ENCODE measurements around the gene LRFN4.

Gene LRFN4

DNA sequence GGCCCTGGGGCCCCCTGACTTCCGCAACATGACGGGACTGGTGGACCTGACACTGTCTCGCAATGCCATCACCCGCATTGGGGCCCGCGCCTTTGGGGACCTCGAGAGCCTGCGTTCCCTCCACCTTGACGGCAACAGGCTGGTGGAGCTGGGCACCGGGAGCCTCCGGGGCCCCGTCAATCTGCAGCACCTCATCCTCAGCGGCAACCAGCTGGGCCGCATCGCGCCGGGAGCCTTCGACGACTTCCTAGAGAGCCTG is 992 bp downstream of the LRFN4 start:
- in situ Hi-C loops (cut with HindIII; ENCODE audit: low sequenced_read_pairs), result no loop called here

DNA sequence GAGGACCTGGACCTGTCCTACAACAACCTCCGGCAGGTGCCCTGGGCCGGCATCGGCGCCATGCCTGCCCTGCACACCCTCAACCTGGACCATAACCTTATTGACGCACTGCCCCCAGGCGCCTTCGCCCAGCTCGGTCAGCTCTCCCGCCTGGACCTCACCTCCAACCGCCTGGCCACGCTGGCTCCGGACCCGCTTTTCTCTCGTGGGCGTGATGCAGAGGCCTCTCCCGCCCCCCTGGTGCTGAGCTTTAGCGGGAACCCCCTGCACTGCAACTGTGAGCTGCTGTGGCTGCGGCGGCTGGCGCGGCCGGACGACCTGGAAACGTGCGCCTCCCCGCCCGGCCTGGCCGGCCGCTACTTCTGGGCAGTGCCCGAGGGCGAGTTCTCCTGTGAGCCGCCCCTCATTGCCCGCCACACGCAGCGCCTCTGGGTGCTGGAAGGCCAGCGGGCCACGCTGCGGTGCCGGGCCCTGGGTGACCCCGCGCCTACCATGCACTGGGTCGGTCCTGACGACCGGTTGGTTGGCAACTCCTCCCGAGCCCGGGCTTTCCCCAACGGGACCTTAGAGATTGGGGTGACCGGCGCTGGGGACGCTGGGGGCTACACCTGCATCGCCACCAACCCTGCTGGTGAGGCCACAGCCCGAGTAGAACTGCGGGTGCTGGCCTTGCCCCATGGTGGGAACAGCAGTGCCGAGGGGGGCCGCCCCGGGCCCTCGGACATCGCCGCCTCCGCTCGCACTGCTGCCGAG is 1.5 kb downstream of the LRFN4 start:
- in situ Hi-C loops (cut with HindIII; ENCODE audit: low sequenced_read_pairs), result no loop called here

DNA sequence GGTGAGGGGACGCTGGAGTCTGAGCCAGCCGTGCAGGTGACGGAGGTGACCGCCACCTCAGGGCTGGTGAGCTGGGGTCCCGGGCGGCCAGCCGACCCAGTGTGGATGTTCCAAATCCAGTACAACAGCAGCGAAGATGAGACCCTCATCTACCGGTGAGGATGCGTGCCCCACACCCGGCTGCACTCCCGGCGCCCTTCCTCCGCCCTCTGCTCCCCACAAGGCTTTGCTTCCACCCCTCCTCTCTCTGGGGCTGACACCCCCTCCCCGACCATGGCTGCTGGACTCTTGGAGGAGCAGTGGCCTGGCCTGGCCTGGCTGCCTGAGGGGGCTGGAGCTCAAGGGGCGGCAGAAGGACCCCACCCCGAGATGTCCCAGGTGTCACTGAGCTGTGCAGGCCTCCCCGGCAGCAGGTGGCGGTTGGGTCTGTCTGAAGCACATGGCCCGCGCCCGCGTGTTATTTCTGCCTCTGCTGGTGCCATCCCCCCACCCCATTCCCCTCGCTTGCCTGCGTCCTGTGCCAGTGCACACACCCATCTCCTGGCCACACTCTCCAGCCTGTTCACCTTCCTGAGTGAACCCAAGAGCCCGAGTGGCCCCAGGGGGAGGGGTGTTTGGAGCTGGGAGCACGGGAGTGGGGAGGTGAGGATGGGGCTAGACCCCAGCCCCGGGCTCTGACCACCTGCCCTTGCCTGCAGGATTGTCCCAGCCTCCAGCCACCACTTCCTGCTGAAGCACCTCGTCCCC is 2.2 kb downstream of the LRFN4 start:
- in situ Hi-C loops (cut with HindIII; ENCODE audit: low sequenced_read_pairs), result no loop called here

DNA sequence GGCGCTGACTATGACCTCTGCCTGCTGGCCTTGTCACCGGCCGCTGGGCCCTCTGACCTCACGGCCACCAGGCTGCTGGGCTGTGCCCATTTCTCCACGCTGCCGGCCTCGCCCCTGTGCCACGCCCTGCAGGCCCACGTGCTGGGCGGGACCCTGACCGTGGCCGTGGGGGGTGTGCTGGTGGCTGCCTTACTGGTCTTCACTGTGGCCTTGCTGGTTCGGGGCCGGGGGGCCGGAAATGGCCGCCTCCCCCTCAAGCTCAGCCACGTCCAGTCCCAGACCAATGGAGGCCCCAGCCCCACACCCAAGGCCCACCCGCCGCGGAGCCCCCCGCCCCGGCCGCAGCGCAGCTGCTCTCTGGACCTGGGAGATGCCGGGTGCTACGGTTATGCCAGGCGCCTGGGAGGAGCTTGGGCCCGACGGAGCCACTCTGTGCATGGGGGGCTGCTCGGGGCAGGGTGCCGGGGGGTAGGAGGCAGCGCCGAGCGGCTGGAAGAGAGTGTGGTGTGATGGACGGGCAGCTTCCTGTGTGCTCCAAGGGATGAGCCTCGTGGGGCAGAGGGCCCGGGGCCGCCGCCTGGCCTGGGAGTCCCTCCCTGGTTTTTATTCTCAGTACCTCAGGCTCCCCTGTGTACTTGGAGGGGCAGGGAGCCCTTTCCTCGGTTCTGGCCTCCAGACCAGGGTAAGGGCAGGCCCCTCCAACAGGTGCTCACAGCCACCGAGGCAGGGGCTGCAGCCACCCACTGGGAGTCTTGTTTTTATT is 3.0 kb downstream of the LRFN4 start:
- in situ Hi-C loops (cut with HindIII; ENCODE audit: low sequenced_read_pairs), result no loop called here

DNA sequence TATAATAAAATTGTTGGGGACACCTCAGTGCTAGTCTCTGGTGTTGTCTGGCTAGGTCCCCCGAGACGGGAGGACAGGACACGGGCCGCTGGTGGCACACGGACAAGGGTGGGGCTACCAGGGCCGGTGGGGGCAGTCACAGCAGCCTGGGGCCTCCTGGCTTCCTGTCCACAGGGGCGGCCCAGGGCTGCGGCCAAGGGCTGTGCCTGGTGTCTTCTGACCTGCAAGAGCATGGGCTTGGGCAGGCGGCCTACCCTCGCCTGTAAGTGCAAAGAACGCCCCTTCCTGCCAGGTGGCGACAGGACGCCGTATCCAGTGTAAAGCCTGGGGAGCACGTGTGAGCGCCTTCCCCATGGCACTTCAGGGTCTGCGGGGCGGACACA is 3.6 kb downstream of the LRFN4 start:
- in situ Hi-C loops (cut with HindIII; ENCODE audit: low sequenced_read_pairs), result no loop called here

DNA sequence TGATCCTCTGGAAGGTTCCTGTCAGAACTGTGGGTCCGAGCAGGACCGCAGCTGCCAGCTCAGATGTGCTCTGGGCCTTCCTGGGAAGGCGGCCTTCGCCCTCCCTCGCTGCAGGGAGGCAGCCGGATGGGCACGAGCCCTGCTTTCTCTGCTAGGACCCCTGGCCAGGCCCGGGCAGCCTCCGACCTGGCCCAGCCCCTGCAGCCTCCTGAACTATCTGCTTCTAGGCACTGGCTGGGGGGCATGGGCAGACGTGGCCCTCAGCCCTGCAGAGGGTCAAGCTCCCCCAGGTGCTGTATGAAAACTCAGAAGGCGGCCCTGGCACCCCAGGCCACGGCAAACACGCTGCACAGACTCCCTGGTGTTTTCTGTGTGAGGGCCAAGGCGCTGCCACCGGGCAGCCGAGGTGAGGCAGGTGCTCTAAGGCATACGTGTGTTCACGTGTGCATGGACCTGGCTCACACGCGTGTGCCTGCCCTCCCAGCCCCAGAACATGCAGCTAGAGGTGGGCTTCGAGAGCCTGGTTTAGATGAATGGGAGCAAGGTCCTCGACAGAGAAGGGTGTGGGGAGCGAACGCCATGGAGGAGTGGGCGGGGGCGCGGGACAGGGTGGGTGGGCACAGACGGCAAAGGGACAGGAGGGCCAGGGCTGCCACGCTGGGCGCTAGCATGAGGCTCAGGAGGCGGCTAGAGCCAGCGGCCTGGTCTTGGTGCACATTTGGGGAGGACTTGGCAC is 4.3 kb downstream of the LRFN4 start:
- in situ Hi-C loops (cut with HindIII; ENCODE audit: low sequenced_read_pairs), result no loop called here

DNA sequence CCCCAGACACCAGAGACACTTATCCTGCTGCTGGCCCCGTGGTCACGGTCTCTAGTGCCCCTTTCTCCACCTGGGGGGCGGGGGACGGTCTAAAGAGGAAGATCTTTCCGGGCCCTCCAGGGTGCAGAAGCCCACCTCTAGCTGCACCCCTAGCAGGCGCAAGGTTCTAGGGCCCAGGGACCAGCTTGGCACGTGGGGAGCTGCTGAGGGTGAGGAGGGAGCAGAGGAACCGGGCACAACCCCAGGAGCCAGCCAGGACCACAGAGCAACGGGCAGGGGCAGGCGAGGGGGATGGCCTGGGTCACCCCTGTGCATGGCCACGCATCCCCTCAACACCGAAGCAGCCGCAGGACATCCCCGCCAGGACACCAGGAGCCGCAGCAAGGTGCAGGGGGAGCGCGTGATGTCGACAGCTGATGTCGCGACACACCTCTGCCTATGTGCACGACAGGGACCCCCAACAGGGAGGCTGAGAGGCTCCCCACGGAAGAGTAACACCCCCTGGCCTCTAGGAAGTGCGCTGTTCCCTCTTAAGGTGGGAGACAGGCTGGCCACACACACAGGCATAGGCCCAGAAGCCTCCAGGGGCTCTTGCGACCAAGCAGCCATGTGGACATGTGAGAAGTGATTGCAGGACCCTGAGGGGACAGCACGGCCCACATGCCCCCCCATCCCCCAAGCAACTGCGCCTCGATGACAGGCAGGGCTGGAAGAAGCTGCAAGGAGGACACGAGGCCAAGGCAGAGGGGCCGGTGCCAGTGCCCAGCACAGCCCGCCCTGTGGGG is 5.1 kb downstream of the LRFN4 start:
- in situ Hi-C loops (cut with HindIII; ENCODE audit: low sequenced_read_pairs), result no loop called here

DNA sequence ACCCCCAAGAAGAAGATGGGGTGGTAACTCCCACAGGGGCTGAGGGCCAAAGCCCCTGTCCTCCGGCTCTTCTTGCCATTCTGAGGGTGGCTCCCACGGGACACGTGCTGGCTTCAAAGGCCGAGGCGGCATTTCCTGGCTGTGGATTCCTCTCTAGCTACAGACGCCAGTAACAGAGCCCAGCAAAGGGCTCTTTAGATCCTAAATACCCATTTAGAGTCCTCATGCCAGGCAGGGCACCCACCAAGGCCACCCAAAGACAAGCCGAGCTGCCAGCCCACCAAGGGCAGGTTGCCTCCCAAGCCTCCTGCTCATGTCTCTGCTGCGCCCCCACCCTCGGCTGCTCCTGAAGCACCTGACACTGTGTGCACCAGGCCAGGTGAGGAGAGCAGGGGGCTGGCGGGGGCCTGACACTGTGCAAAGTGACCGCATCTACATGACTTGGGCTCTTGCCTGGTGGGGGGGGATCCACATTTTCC is 5.7 kb downstream of the LRFN4 start:
- in situ Hi-C loops (cut with HindIII; ENCODE audit: low sequenced_read_pairs), result no loop called here

DNA sequence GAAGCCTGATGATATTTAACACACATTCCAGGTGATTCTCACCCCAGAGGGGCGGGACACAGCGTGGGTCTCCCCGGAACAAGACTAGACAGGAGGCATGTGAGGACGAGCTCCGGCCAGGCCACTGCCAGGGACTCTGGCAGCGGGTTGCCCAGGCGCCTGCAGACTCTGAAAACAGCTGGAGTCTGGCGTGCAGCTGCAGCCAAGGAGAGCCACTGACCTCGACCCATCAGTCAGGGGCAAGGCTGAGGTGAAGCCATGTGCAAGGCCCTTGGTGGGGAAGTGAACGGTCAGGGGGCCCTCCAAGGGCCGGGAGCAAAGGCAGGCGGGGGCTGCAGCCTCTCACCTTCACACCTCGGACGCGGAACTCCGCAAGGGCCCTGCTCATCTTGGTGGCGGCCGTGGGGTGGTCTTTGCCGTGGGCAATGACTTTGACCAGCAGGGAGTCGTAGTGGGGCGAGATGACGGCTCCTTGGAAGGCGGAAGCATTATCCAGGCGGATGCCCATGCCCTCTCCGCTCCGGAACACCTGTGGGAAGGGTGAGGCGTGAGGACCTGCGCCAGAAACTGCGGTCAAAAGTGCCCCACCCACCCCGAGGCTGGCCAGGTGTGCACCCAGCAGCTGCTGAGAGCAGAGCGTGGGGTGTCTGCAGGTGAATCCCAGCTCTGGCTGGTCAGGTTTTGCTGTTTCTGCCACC is 6.7 kb downstream of the LRFN4 start:
- in situ Hi-C loops (cut with HindIII; ENCODE audit: low sequenced_read_pairs), result no loop called here

DNA sequence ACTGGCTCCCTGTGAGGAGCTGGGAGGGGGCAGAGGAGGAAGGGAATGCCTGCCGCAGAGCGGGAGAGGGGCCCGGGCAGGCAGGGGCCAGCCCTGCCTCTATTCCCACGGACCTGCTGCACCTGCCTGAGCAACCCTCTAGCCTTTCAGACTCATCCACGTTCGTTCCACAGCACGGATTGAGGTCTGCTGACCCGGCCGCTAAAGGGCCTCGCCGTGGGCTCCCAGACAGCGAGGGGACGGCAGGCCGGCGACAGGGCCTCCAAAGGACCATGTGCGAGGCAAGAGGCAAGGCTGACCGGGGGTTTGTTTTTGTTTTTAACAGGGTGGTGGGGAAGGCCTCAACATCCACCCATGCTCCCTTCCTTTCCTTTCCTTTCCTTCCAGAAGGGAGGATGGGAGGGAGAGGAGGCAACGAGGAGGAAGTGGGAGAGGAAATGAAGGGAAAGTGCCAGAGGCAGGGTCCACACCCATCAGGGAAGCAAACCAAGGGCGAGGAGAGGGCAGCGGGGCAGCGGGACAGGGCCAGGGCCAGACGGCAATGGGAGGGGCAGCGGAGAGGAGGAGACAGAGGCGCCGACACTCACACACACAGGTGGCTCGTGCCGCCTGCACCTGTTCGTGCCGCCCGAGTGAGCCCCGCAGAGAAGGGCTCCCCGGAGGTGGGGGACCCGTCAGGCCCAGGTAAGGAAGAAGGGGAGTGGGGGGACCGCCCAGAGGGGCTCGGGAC is 7.5 kb downstream of the LRFN4 start:
- in situ Hi-C loops (cut with HindIII; ENCODE audit: low sequenced_read_pairs), result no loop called here

DNA sequence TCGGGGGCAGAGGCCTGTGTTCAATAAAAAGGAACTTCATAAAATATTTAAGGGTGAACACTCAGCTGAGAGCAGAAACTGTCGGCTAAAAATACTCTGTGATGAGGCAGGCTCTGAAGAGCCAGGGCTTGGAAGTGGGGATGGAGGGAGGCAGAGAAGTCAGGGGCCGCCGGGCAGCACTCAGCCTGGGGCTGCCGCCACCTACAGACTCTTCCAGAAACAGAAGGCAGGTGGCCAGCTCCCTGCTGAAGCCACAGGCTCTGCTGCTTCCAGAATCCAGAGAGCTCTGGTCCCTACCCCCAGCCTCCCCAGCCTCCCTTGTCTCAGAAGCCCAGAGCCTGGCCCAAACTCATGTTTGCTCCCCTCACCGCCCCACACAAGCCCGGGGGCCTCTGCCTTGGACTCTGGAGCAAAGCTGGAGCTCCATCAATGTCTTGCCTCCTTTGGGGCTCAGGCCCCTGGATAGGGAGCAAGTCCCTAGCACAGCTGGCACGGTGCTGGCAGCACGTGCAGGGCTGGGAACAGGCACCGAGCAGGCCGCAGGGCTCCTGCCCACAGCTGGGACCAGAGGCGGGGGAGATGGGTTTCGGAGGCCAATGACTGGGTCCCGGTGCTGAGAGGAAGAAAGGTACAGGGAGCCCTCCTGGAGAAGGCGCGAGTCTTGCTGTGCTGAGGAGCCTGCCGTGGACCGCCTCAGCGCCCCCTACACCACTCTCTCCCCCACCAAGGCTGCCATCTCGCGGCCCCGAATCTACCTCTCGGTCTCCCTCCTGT is 8.2 kb downstream of the LRFN4 start:
- in situ Hi-C loops (cut with HindIII; ENCODE audit: low sequenced_read_pairs), result no loop called here

DNA sequence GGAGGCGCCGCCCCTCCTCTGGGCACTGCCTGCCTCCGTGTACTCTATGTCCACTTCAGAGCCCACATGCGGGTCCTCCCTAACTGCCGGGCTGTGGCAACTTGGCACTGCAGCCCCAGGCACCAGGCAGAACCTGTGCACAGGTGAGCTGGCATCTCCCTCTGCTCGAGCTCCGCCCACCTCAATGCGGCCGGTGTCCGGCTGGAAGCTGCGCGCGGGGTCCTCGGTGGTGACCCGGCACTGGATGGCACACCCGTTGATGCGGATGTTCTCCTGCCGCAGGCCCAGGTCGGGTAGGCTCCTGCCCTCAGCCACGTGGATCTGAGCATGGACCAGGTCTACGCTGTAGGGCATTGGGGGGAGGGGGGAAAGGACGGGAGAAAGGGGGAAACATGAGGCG is 9.1 kb downstream of the LRFN4 start:
- in situ Hi-C loops (cut with HindIII; ENCODE audit: low sequenced_read_pairs), result no loop called here

DNA sequence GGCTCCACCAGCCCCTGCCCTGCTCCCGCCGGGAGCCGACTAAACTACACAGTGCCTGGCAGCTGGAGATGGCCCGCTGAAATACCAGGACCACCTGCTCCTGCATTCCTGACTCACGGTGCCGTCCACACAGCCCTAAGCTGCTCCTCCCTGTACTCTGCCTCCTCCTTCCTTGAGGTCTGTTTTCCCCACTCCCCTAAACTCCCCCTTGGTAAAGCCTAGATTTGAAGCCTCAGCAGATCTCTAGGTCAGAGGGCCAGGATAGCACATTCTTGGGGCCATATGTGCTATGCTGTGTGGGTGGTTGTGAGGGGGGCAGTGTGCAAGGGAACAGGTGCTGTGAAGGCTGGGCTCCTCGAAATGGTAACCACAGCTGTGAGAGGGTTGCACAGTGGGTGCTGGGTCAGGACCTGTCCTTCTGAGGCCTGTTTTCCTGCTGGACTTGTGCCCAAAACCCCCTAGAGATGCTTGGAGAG is 9.7 kb downstream of the LRFN4 start:
- in situ Hi-C loops (cut with HindIII; ENCODE audit: low sequenced_read_pairs), result no loop called here

DNA sequence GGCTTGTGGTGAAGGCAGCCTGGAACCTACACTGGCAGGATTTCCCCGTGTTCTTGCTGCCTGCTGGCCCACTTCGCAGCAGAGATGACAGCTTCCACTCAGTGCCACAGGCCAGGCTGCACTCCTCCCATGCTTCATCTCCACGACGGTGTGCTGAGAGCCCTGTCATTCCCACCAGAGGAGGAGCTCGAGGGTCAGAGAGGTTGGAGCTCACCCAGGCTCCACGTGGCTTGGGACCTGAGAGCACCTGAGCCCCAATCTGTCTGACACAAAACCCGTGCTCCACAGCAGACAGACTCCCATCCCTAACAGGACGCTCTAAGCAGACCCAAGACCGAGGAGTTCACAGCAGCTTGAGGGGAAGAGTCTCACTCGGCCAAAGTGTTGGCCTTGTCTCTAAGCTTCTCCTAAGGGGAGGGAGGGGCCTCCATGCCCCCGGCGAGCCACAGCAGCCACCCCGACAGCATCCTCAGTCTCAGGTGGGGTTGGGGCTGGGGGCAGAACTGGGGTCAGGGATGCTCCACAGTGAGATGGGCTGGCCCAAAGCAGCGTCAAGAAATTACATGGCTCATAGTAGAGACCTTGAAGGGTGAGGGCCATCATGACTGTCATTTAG is 10.7 kb downstream of the LRFN4 start:
- in situ Hi-C loops (cut with HindIII; ENCODE audit: low sequenced_read_pairs), result no loop called here

DNA sequence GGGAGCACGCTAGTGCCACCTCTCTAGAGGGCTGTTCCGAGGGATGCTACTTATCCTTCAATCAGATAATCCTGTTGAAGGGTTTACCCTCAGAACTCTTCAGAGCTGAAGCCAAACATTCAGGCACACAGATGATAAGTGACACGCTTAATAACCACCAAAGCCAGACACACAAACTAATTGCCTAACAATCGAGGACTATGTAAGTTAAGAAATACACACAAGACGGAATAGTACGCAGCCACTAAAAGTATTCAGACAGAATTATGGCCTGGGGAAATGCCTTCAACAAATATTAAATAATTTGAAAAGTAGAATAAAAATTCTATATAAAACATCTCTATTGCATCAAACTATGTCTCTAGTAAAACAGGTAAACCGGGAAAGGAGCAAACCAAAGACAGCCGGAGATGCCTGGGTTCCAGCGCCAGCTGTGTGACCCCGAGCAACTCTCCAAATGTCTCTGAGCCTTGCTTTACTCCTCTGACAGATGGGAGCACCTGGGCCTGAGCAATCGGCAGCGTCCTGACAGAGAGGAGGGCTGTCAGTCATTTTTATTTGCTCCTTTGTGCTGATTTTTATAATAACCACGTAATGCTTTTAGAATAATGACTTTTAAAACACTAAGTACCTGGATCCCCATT is 11.3 kb downstream of the LRFN4 start:
- in situ Hi-C loops (cut with HindIII; ENCODE audit: low sequenced_read_pairs), result no loop called here

DNA sequence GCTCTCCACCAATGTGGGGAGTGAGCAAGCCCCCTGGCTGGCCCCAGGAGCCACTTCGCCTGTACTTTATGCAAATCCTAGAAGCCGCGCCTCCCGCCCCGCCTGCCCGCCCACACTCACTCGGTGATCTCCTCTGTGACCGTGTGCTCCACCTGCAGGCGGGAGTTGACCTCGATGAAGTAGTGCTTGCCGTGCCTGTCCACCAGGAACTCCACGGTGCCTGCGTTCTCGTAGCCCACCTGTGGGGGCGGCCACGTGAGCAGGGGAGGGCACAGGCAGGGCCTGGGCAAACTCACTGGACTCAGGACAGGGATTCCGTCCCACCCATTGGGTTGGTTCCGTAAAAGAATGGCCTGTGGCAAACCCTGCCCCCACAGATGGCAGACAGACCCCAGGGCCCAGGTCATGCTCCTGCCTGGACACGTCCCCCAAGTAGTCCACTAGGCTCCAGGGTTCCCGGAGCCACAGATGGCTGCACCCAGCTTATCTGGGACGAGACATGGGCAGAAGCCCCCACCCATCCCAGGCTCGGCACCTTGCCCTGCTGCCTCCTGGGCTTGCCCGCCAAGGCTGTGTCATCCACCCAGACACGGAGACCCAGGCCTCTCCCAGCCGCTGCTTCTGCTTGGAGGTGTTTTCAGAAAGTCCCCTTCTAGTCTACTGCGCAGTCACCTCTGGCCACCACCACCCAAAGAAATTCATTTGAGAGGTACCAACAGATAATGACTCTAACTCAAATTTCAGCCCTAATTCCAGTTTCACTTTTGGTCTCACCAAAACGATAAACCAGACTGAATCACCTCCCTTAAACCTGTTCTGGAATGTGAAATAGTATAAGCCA is 12.1 kb downstream of the LRFN4 start:
- in situ Hi-C loops (cut with HindIII; ENCODE audit: low sequenced_read_pairs), result no loop called here

DNA sequence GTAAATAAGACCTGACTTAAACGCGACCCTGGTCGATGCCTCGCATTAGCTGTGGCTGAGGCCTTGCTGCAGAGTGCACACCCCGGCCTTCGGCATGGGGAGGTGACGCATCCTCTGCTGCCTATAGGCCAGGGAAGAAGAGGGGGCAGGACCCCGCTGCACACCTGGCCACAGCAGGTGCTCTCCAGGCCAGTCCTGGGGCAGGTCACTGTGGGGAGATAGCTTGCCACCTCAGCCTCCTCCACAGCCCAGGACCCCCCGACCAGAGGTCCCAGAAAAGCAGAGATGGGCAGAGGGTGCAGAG is 12.7 kb downstream of the LRFN4 start:
- in situ Hi-C loops (cut with HindIII; ENCODE audit: low sequenced_read_pairs), result no loop called here

All from endothelial cell of hepatic sinusoid (primary cell).